Stimulated activated CD4-positive, alpha-beta T cell treated with anti-CD3 and anti-CD28 coated beads, Interleukin-12 subunit alpha, Interleukin-12 subunit beta, amount 100 ng/mL, for 24 hours (primary cell): ENCODE data around the gene ATP9A.
A peak's percentile ranks its signal among the peaks of the same experiment; 100 is the strongest.
"Not testable (repeated sequence)": the region's sequence is repeated elsewhere in the genome, so short reads cannot be mapped to it uniquely, and the experiment has no call there.

Experiments
- DNase-seq, 2 experiments: peaks; one replicate each; pipeline ENCODE4 v3.0.0-alpha.2; 2020; ENCODE audit warnings: low read depth in 2 of 2

The ATP9A gene

GRCh38 chr20:51791626-51792025 lies 23.4 kb upstream of the ATP9A start:
- DNase-seq = no peak

- DNase-seq = no peak
Measured at GRCh38 chr20:51790256-51790655, 22.1 kb upstream of the ATP9A start.

GRCh38 chr20:51789434-51789833 lies 21.2 kb upstream of the ATP9A start:
- DNase-seq = no peak

GRCh38 chr20:51788822-51789221 lies 20.6 kb upstream of the ATP9A start:
- DNase-seq = no peak

- no peak for DNase-seq
Measured at GRCh38 chr20:51784299-51784698, 16.1 kb upstream of the ATP9A start.

GRCh38 chr20:51778229-51778759 lies 10.1 kb upstream of the ATP9A start:
- not testable (repeated sequence) for DNase-seq

- no peak for DNase-seq
Measured at GRCh38 chr20:51775241-51775640, 7.1 kb upstream of the ATP9A start.

- DNase-seq = no peak
Measured at GRCh38 chr20:51772236-51772635, 4.0 kb upstream of the ATP9A start.

- DNase-seq = no peak
Measured at GRCh38 chr20:51769976-51770615, 1.9 kb upstream of the ATP9A start.

GRCh38 chr20:51768759-51769517 lies 748 bp upstream of the ATP9A start:
- DNase-seq = no peak

GRCh38 chr20:51766994-51767866 lies 960 bp downstream of the ATP9A start:
- peak in 1 of 2 experiments; percentile 47 for DNase-seq

GRCh38 chr20:51765381-51765780 lies 2.8 kb downstream of the ATP9A start:
- DNase-seq = not testable (repeated sequence)

GRCh38 chr20:51763965-51764602 lies 4.1 kb downstream of the ATP9A start:
- no peak for DNase-seq

GRCh38 chr20:51760905-51761546 lies 7.2 kb downstream of the ATP9A start:
- no peak for DNase-seq

- no peak for DNase-seq
Measured at GRCh38 chr20:51759769-51760510, 8.2 kb downstream of the ATP9A start.

GRCh38 chr20:51758978-51759544 lies 9.1 kb downstream of the ATP9A start:
- no peak for DNase-seq

GRCh38 chr20:51757226-51757625 lies 11.0 kb downstream of the ATP9A start:
- DNase-seq = no peak

- no peak for DNase-seq
Measured at GRCh38 chr20:51756653-51757052, 11.5 kb downstream of the ATP9A start.

GRCh38 chr20:51753220-51753619 lies 15.0 kb downstream of the ATP9A start:
- not testable (repeated sequence) for DNase-seq

- DNase-seq = no peak
Measured at GRCh38 chr20:51752343-51752951, 15.7 kb downstream of the ATP9A start.
